Upper lobe of left lung (tissue), 4 donors: ENCODE measurements around the gene HIVEP3.

ENCODE experiments used
- POLR2A ChIP-seq, 4 donors: fragments of 450-650 bp; IDR thresholded peaks; one replicate each; pipeline ENCODE4 v1.5.1; 2016 to 2017; ENCODE audit warnings: antibody characterized with exemption in 4 of 4, mild to moderate bottlenecking in 2 of 4
- POLR2AphosphoS5 ChIP-seq, 2 donors: sonication (generic); formaldehyde crosslinking; IDR thresholded peaks; one replicate each; pipeline ENCODE4 v1.5.1; 2017; ENCODE audit warnings: antibody characterized with exemption in 2 of 2
- TF ChIP-seq, protein P1 (sequence below), 6 experiments: fragments of 450-650 bp in 4 of 6; fragments of 200-600 bp in 2 of 6; sonication (generic) in 2 of 6; IDR thresholded peaks; one replicate each; pipeline ENCODE4 v1.5.1; 2016 to 2019; ENCODE audit warnings: antibody characterized with exemption in 6 of 6

DNA sequence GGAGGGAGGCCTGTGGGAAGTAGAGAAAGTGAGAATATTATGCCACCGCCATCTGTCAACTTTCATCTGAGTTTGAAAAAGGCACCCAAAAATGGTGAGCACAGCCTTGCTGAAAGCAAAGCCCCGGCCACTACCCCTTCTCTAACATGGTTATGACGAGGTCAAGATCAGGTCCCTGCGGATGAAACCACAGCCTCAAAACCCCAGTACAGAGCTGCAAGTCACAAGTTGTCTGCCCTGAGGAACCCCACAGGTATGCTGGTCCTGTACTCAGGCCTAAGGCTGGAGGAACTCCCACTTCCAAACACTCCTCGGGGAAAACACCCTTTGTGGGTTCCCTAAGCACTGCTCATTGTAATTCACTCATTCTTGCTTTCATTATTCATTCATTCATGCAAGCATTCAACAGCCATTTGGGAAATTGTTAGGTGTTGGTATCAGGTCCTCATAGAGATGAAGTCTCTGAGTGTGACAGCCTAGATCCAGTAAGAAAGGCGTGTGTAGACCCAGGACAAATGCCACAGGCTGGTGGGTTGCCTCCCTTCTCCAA, 217.7 kb downstream of the HIVEP3 start:
- TF ChIP-seq, protein P1, sequence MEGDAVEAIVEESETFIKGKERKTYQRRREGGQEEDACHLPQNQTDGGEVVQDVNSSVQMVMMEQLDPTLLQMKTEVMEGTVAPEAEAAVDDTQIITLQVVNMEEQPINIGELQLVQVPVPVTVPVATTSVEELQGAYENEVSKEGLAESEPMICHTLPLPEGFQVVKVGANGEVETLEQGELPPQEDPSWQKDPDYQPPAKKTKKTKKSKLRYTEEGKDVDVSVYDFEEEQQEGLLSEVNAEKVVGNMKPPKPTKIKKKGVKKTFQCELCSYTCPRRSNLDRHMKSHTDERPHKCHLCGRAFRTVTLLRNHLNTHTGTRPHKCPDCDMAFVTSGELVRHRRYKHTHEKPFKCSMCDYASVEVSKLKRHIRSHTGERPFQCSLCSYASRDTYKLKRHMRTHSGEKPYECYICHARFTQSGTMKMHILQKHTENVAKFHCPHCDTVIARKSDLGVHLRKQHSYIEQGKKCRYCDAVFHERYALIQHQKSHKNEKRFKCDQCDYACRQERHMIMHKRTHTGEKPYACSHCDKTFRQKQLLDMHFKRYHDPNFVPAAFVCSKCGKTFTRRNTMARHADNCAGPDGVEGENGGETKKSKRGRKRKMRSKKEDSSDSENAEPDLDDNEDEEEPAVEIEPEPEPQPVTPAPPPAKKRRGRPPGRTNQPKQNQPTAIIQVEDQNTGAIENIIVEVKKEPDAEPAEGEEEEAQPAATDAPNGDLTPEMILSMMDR (IDR thresholded peaks at IDR 0.05) = no peak
- TF ChIP-seq POLR2A (IDR thresholded peaks at IDR 0.05) (no peak), POLR2AphosphoS5 (IDR thresholded peaks at IDR 0.05) (no peak)
